ENCODE data around the gene CAPN12. TPM values are rescaled to one million over a fixed set of nuclear protein-coding genes. Genes with fewer than 3 reads are reported as not detected.

The CAPN12 gene
- total and polyA plus RNA-seq, 2 experiments from 2014 or later: 0.11 to 0.21 TPM

GRCh38 chr19:38726284-38726673 lies 18.0 kb downstream of the CAPN12 start:
- no peak overlapping the region for H3K4me3 ChIP-seq
- H3K79me2 ChIP-seq (ENCODE audit: insufficient read depth): peaks cover 30% of the 10 kb centered on the region
- no peaks in the 10 kb centered on the region for H3K9me2 ChIP-seq (ENCODE audit: insufficient read depth)
- no peak overlapping the region for H3K27ac ChIP-seq
- no peak overlapping the region for H3K4me2 ChIP-seq (ENCODE audit: unreplicated experiment)
- in situ Hi-C loops (cut with MboI): no loop called here
- H2AFZ ChIP-seq: no peak overlapping the region
- H3F3A ChIP-seq (ENCODE audit: insufficient read depth): peaks cover 10% of the 10 kb centered on the region
- 96 to 99% methylated on average over 6 of the region's 6 CpGs for WGBS, 2 experiments (ENCODE audit: low coverage in 1 of 2, low lambda C conversion rate in 2 of 2, missing lambda C conversion rate in 2 of 2)
- no peaks in the 10 kb centered on the region for H3K27me3 ChIP-seq (replicated peaks; ENCODE audit: insufficient read depth)
- no peaks in the 10 kb centered on the region for H3K4me1 ChIP-seq (ENCODE audit: insufficient read depth)
- DNase-seq: no peak
- H3K9me3 ChIP-seq (ENCODE audit: low read depth): no peaks in the 10 kb centered on the region
- TF ChIP-seq EZH2phosphoT487 (IDR thresholded peaks at IDR 0.05; ENCODE audit: insufficient read depth, low read depth) (no peak), EZH2 (IDR thresholded peaks at IDR 0.05; ENCODE audit: insufficient read depth, poor library complexity, severe bottlenecking) (no peak)
- peaks cover 51% of the 10 kb centered on the region for H3K36me3 ChIP-seq (ENCODE audit: low read depth)
- H4K20me1 ChIP-seq (ENCODE audit: insufficient read depth): no peaks in the 10 kb centered on the region
- H3K9ac ChIP-seq: no peak overlapping the region

DNA sequence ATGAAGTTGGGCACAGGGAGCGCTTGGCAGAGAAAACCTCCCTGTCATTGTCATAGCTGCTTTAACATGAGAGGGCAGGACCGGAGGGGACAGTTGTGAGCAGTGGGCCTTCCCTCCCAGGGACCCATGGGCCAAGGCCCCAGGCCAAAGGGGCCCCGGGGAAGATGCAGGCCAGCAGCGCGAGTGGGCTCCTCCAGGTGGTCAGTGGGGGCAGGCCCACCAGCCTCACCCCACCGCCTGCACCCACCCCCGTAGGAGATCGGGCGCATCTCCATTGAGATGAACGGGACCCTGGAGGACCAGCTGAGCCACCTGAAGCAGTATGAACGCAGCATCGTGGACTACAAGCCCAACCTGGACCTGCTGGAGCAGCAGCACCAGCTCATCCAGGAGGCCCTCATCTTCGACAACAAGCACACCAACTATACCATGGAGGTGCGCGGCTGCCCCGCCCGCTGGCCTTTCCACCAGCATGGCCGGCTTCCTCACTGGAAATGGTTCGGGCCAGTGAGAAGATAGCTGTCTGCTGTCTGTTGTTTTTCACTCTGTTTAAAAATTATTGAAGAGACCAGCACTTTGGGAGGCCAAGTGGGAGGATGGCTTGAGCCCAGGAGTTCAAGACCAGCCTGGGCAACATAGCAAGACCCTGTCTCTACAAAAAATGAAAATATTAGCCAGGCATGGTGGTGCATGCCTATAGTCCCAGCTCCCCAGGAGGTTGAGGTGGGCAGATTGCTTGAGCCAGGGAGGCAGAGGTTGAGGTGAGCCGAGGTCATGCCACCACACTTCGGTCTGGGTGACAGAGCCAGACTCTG lies 18.6 kb downstream of the CAPN12 start:
- Histone ChIP-seq H3K4me3 (no peak overlapping the region), H3F3A (ENCODE audit: insufficient read depth) (peaks cover 6% of the 10 kb centered on the region; the same call in 1 of the 2 replicates), H3K9me2 (ENCODE audit: insufficient read depth) (no peaks in the 10 kb centered on the region), H3K36me3 (ENCODE audit: low read depth) (peaks cover 54% of the 10 kb centered on the region), H2AFZ (no peak overlapping the region), H4K20me1 (ENCODE audit: insufficient read depth) (no peaks in the 10 kb centered on the region), H3K27ac (no peak overlapping the region), H3K79me2 (ENCODE audit: insufficient read depth) (peaks cover 36% of the 10 kb centered on the region), H3K9me3 (ENCODE audit: low read depth) (no peaks in the 10 kb centered on the region), H3K9ac (no peak overlapping the region), H3K4me1 (ENCODE audit: insufficient read depth) (no peaks in the 10 kb centered on the region), H3K4me2 (ENCODE audit: unreplicated experiment) (no peak overlapping the region), H3K27me3 (replicated peaks; ENCODE audit: insufficient read depth) (no peaks in the 10 kb centered on the region)
- no peak for TF ChIP-seq EZH2phosphoT487 (IDR thresholded peaks at IDR 0.05; ENCODE audit: insufficient read depth, low read depth)
- TF ChIP-seq EZH2 (IDR thresholded peaks at IDR 0.05; ENCODE audit: insufficient read depth, poor library complexity, severe bottlenecking): no peak
- 92 to 94% methylated on average over 19 to 21 of the region's 21 CpGs for WGBS, 2 experiments (ENCODE audit: low coverage in 1 of 2, low lambda C conversion rate in 2 of 2, missing lambda C conversion rate in 2 of 2)
- no peak for DNase-seq
- in situ Hi-C loops (cut with MboI): no loop called here

DNA sequence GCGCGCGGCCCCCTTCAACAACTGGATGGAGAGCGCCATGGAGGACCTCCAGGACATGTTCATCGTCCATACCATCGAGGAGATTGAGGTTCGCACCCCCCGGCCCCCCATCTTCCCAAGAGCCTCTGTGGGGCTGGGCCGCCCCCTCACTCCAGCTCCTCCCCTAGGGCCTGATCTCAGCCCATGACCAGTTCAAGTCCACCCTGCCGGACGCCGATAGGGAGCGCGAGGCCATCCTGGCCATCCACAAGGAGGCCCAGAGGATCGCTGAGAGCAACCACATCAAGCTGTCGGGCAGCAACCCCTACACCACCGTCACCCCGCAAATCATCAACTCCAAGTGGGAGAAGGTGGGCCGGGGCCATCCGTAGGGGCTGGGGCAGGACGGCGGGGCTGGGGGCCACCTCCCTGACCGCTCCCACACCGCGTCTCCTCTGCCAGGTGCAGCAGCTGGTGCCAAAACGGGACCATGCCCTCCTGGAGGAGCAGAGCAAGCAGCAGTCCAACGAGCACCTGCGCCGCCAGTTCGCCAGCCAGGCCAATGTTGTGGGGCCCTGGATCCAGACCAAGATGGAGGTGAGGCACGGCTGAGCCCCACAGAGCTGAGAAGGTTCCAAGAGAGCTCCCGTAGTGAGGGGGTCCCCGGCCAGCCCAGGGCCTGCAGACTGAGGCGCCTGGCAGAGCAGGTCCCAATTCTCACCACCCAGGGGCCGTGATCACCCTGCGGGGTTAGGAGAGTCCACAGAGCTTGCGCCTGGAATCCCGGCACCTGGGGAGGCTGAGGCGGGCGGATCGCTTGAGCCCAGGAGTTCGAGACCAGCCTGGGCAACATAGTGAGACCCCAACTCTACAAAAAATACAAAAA lies 20.1 kb downstream of the CAPN12 start:
- H3K4me3 ChIP-seq: no peak overlapping the region
- WGBS, 2 experiments (ENCODE audit: low coverage in 1 of 2, low lambda C conversion rate in 2 of 2, missing lambda C conversion rate in 2 of 2): 94% methylated on average over 21 to 42 of the region's 42 CpGs
- in situ Hi-C loops (cut with MboI): no loop called here

DNA sequence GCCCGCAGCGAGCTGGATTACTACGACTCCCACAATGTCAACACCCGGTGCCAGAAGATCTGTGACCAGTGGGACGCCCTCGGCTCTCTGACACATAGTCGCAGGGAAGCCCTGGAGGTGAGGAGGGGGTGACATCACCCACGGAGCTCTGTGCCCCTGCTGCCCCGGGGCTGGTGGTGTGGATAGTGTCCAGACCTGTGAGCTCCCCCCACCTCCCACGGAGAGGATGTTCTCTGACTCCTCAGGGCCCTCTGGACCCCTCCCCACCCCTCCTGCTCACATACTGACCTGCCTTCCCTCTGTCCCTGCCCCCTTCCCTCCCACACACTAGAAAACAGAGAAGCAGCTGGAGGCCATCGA lies 20.7 kb downstream of the CAPN12 start:
- Histone ChIP-seq H3K27me3 (replicated peaks; ENCODE audit: insufficient read depth) (no peaks in the 10 kb centered on the region), H3K27ac (no peak overlapping the region), H3K9me2 (ENCODE audit: insufficient read depth) (no peaks in the 10 kb centered on the region), H2AFZ (no peak overlapping the region), H3K4me3 (no peak overlapping the region), H3K4me1 (ENCODE audit: insufficient read depth) (no peaks in the 10 kb centered on the region), H3K9ac (no peak overlapping the region), H4K20me1 (ENCODE audit: insufficient read depth) (no peaks in the 10 kb centered on the region), H3K36me3 (ENCODE audit: low read depth) (peaks cover 50% of the 10 kb centered on the region), H3F3A (ENCODE audit: insufficient read depth) (no peaks in the 10 kb centered on the region), H3K79me2 (ENCODE audit: insufficient read depth) (peaks cover 53% of the 10 kb centered on the region), H3K9me3 (ENCODE audit: low read depth) (no peaks in the 10 kb centered on the region), H3K4me2 (ENCODE audit: unreplicated experiment) (no peak overlapping the region)
- WGBS, 2 experiments (ENCODE audit: low coverage in 1 of 2, low lambda C conversion rate in 2 of 2, missing lambda C conversion rate in 2 of 2): 75 to 78% methylated on average over 11 of the region's 11 CpGs
- TF ChIP-seq EZH2 (IDR thresholded peaks at IDR 0.05; ENCODE audit: insufficient read depth, poor library complexity, severe bottlenecking) (no peak), EZH2phosphoT487 (IDR thresholded peaks at IDR 0.05; ENCODE audit: insufficient read depth, low read depth) (no peak)
- DNase-seq: no peak
- in situ Hi-C loops (cut with MboI): no loop called here

More for the DNA sequence above, 20.1 kb downstream of the CAPN12 start:
- DNase-seq: no peak
- Histone ChIP-seq H3K9ac (no peak overlapping the region), H3K36me3 (ENCODE audit: low read depth) (peaks cover 50% of the 10 kb centered on the region), H3F3A (ENCODE audit: insufficient read depth) (no peaks in the 10 kb centered on the region), H2AFZ (no peak overlapping the region), H3K9me2 (ENCODE audit: insufficient read depth) (no peaks in the 10 kb centered on the region), H3K27me3 (replicated peaks; ENCODE audit: insufficient read depth) (no peaks in the 10 kb centered on the region), H3K27ac (no peak overlapping the region), H4K20me1 (ENCODE audit: insufficient read depth) (no peaks in the 10 kb centered on the region), H3K4me1 (ENCODE audit: insufficient read depth) (no peaks in the 10 kb centered on the region), H3K9me3 (ENCODE audit: low read depth) (no peaks in the 10 kb centered on the region), H3K79me2 (ENCODE audit: insufficient read depth) (peaks cover 49% of the 10 kb centered on the region), H3K4me2 (ENCODE audit: unreplicated experiment) (no peak overlapping the region)
- TF ChIP-seq EZH2 (IDR thresholded peaks at IDR 0.05; ENCODE audit: insufficient read depth, poor library complexity, severe bottlenecking) (no peak), EZH2phosphoT487 (IDR thresholded peaks at IDR 0.05; ENCODE audit: insufficient read depth, low read depth) (no peak)

Data from GM23248 (cell line).